Forelimb muscle (tissue), 1 donor: ENCODE measurements around the gene LRRN2. TPM values are rescaled to one million over a fixed set of nuclear protein-coding genes. Genes with fewer than 3 reads are reported as not detected.

Source experiments
- DNase-seq: peaks from one replicate; pipeline ENCODE4 v3.0.0-alpha.2; 2013; ENCODE audit warnings: low read depth
- polyA plus RNA-seq: library from polyadenylated mRNA; unstranded; fragments of 120-200 nt; gene quantifications from one replicate; pipeline ENCODE4 v1.2.1, GENCODE V29; 2013; ENCODE audit not compliant: insufficient read length

The LRRN2 gene
- polyA plus RNA-seq, 1 donor, result 6.8 TPM

DNA sequence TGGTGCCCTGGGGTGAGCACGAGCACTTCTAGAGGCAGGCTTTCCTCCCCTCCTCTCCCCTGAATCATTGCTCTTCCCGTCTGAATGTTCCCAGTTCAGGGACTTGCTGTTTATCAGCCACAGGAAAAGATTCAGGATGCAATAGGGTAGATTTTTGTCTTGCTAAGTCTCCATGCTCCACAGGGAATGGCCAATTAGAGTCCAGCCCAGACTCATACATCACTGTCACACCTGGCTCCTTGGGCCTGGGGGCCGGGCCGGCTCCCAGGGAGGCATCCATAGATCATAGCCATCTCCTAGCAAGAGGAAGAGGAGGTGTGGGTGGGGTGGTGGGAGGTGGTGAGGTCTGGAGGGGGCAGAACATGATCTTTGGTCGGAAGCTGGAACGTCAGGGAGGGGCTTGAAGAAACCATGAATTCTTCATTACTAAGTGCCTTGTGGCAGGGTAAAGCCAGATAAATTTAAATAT is 83.4 kb downstream of the LRRN2 start:
- no peak for DNase-seq

DNA sequence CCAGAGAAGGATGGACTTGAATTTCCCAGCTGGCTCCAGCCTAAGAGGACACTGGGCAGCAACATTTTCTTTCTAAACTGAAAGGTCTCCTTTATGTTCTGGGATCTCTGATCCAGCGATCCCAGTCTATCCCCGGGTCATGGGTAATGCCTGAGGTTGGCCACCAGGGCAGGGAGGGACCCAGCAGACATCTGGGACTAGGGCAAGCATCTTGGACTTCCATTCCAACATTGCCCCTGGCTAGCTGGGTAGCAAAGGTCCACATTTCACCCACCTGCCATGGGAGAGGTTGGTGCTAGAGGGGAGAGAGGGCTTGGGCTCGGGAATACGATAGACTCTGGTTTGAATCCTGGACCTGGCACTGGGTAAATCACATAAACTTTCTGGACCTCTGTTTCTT is 84.6 kb downstream of the LRRN2 start:
- no peak for DNase-seq

DNA sequence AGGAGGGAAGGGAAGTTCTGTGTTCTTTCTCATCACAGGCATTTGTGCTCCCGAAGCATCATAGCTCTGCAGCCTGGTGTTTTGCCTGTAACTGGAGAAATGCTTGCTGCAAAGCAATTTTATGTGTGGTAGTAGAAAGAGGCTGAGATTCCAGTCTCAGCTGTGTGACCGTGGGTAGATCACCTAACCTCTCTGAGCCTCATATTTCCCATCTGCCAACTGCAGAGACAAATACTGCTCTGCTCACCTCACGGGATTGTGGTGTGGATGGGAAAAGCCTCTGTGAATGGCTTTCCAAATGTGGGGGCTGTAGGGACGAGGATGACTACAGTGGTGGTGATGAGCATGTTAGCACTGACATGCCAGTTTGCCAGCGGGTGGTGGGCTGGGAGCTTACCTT is 85.3 kb downstream of the LRRN2 start:
- DNase-seq, result no peak

DNA sequence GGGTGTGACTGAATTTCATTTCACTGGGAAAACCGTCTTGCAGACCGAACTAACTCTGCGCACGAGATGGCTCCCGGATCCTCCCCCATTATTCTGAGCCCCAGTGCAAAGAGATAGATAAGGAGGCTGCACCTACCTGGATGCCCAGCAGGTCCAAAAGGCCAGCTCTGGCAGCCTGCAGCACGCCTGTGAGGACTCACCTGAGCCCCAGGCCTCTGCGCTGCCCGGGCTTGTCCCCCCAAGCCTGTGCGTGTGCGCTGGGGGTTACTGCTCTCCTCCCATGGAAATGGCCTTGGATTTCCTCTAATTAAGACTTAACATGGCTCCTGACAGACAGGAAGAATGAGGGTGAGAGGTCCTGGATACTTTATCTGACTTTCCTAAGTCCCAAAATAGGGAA is 85.9 kb downstream of the LRRN2 start:
- no peak for DNase-seq

DNA sequence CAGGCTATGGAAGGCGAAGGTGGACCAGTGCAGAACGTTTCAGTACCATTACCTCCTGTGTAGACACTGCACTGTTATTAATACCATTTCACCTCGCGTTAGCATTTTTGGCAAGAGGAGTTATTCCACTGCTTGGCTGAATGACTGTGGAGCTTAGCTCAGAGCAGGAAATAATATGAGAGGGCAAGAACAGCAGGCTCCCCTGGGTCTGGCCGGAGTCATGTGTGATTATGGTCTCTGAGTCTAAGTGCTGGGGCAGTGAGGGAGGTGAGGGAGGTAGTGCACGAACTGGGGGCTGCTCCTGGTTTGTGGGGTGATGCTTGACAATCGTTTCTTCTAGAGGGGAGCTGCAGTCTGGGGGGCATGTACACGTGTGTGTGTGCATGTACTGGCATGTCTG is 86.4 kb downstream of the LRRN2 start:
- DNase-seq, result no peak

DNA sequence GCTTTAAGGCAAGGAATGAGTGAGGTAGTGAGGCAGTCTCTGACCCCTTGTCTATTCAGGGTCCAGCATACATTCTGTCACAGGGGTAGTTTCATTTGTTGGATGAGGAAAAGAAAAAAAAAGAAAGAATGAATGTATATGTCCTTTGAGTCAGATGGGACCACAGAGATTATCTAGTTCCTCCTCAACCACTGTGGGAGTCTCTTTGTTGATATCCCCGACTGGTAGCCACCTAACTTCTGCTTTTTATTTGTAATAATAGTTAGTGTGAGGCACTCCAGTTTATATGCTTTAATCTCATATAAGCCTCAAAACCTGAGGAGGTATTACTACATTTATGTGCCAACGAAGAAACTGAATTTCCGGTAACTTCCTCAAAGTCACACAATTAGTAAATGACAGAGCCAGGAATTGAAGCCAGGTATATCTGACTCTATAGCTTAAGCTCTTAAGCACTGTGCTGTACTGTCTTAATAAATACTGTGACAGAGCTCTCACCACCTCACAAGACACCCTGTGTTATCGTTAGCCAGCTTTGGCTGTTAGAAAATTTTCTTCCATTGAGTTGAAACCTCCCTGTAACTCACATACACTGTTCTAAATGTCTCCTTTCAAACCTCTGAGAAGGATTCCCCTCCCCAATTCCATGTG is 87.1 kb downstream of the LRRN2 start:
- no peak for DNase-seq

DNA sequence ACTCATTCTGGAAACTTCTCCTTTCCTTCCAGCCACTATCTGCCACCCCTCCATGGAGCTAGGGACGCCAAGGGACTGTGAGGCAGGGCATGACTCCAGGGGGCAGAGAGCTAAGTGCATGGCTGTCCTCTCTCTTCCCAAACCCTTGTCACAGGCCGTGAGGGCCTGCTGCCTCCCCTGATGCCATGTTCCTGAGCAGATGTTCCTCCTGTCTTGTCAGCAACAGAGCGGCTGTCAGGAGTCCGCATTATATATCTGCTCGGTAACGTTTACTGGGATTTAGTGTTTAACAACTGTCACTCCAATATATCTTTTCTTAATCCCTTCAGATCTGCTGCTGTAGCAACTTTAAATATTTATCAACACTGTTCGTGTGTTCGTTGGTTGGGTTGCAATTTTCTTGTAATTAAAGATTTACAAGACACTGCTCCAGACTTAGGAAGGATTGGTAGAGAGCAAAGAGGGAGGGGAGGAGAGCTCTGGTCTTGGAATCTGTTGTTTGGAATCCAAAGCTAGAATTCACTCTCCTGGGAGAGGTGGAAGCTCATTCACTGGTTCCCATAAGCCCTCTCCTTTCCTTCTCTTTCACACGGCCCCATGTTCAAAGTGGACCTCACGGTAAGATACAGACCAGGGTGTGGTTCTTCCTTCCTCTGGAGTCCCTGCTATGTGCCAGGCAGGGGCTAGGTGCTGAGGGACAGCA is 93.1 kb downstream of the LRRN2 start:
- no peak for DNase-seq

DNA sequence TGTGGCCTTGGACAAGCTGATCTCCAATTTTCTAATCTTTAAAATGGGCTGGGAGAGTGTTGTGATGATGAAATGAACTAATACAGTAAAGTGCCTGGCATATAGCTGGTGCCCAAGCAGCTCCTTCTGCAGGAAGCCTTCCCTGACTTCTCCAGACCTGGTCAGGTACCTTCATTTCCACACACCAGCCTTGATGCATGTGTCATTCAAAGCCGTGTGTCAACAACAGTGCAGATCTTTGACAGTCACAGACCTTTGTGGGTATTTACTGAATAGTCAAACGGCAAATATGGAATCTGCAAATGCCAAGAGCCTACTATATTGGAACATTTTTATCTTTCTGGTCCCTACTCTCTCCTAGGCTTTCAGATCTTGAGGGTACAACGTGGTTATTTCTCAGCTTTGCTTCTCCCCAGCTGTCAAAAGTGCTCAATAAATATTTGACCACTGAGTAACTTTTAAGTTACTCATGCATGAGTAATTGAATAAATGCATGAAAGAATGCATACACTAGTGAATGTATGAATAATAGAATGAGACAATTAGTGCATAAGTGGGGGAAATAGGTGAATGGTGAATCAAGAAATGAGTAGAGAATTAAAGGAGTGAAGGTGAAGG is 94.0 kb downstream of the LRRN2 start:
- no peak for DNase-seq

DNA sequence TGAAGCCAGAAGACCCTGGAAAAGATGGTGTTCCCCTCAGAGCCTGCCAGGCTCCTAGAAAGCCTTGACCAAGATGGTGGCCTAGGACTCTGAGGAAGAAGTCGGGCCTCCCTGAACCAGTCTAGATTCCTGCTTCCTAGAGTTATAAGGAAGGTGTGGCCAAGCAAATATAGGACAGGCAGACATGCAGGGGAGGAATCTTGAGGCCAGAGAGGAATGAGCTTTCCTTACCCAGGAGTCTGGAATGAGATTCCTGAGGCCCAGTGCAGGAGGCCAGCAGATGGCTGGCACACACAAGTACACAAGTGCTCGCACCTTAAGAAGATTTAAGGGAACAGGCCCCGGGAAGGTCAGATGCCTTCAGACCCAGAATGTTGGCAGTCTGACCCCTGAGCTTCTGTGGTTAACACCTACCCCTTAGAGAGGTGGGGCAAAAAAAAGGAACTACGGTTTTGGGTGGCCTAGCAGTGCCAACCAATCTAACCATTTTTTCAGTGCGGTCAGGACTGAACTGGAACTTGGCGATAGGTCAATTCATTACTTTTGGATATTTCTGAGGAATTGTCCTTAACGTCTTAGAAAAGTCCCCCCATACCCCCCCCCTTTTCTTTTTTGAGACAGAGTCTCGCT is 96.0 kb downstream of the LRRN2 start:
- no peak for DNase-seq

DNA sequence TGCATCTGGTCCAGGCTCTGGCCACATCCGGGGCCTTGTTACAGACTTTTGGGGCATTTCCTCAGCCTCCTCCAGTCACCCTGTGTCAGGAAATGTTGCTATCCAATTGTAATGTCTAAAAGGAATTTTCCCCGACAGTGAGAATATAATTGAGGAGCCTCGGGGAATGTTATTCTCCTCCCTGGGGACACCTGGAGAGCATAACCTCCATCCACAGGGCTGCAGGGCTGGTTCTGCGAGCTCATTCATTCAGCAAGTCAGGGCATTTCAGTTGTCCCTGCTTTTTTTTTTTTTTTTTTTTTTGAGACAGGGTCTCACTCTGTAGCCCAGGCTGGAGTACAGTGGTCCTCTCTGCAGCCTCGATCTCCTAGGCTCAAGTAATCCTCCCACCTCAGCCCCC is 96.7 kb downstream of the LRRN2 start:
- no peak for DNase-seq

DNA sequence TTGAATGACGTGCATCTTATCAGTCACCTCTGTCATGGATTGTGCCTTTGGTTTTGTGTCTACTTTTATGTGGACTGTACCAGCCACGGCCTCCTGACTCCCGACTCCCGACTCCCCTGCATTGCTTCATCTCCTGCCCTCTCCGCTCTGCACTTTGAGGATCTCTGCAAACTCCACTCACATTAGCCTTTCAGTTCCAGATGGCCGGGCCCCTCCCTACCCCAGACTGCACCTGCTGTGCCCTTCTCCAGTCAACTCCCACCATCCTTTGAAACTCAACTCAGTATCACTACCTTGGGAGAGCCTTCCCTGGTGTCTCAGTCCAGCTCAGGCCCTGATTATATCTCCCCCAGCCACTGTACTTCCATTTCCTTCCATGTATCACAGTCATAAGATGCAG is 97.9 kb downstream of the LRRN2 start:
- no peak for DNase-seq

DNA sequence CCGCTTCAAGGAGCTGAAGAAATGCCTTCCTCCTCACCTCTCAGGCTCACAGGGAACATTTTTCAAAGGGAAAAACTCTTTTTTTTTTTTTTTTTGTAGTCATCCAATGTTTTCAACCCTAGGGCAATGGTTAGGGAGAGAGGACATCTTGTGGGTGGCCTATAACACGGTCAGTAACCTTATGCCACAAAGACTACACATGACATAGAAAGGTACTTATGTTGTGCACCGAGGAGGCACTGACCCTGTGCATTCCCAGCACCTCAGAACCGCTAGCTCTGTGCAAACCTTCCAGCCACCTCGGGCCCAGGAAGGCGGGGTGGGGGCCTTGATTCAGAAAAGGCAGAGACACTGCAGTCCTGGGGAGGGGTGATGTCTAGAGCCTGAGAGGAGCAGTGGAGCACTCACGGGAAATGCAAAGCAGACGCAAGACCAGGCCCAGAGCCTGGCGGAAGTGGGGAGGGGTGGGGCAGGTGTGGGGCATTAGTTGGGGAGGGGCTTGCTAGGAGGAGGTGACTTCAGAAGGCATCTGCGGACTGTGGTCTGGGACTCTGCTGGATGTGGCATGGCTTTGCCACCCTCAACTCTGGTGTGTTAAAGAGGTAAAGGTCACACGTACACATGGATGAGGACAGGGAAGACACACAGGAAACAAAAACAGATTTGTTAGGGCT is 100.7 kb downstream of the LRRN2 start:
- no peak for DNase-seq

DNA sequence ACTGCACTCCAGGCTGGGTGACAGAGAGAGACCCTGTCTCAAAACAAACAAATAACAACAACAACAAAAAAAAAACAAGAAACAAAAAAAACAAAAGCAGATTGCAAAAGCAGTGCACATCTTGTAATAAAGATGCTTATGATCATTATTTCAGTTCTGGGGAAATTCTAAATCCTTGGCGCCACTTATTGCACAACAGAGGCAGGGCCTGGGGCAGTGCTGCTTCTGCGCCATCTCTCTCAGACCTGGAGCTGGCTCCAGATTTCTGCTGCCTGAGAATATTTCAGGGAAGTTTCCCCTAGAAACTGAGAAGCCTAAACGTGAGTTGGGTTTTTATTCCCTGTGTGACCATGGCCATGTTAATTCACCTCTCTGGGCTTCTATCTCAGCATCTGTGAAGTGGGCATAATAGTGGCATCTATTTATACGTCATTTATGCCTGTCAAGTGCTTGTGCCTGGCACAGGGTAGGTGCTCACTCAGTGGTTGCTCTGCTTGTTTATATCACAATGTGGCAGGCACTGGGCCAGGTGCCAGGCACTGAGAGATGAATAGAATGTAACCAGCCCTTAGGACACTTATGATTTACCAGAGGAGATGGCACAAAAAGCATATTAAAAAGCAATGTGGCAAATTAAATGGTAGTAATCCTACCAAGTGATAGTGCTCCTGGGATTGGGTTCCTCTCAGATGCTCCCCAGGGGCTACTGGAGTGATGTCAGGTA is 101.5 kb downstream of the LRRN2 start:
- no peak for DNase-seq

DNA sequence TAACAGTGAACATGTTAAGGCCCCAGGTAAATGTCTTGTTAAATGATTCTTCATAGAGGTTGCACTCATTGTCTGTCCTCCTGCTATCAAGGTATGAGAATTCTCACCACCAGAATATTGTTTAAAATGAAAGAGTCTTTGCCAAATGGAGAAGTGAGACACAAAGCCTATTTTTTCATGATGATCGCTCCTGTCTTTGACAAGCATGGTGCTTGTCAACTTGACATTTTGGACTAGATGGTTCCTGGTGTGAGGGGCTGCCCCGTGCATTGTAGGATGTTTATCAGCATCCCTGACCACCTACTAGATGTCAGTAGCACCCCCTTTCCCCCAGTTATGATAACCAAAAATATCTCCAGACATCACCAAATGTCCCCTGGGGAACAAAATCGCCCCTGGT is 103.8 kb downstream of the LRRN2 start:
- DNase-seq, result no peak

DNA sequence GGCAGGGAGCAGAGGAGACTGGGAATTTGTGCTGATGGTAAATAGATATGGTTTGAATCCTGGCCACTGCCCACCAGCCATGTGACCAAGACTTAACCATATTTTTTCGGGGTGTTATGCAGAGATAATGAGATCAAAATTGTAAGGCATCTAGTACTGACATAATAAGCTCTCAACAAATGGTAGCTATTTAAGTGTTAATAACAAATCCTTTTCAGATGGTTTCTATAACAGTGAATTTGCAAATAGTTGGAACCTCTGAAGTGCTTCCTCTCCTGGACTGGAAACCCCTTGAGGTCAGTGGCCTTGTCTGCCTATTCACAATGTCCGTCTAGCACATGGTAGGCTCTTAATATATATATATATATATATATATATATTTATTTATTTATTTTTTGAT is 104.7 kb downstream of the LRRN2 start:
- DNase-seq, result no peak

DNA sequence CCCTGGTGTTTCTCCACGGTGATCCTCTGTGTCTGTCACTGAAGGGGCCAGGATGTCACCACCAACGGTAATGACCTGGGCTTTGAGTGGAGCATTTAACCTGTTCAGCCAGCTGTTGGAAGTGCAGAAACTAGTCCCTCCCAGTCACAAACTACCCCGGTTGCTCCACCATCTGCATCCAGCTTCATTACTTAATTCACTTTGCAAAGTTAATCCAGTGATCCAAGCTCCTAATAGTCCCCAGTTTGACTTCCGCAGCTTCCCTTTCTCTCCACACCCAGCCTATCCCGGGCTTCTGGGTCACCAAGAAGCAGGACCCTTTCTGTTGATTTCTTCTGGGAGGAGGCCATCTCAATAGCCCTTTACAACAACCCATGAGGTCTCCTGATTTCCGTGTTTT is 105.9 kb downstream of the LRRN2 start:
- DNase-seq, result no peak

DNA sequence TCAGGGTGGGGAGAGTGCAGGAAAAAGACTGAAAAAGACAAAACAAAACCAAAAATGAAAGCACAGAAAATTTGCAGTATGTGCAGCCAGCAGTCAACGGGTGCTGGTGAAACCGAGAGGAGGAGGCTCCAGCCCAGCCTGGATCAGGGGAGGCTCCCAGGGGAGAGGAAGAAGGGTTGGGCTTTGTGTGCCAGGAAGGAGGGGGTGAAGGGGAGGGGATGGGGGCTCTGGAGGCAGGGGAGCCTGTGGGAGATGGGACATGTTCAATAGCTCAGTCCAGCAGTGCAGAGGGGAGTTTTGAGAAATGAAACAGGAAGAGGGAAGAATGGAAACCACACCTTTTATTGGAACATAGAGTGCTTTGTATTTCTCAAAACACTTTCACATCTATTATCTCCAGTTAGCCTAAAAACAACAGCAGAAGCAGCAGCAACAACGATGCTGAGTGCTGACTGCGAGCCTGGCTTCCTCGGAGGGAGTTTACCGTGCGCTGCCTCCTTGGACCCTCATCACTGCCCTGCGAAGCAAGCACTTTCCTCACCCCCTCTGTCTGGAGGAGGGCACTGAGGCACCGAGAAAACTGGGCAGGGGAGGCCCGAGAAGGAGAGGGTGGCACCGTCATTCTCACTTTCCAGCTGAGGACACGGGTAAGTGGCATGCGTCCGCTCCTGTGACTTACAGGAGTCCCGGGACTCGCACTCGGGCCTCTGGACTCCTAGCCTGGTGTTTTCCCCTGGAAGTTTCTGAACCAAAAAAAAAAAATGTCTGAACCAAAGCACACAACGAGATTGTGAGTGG is 106.5 kb downstream of the LRRN2 start:
- peak; percentile 8 for DNase-seq

DNA sequence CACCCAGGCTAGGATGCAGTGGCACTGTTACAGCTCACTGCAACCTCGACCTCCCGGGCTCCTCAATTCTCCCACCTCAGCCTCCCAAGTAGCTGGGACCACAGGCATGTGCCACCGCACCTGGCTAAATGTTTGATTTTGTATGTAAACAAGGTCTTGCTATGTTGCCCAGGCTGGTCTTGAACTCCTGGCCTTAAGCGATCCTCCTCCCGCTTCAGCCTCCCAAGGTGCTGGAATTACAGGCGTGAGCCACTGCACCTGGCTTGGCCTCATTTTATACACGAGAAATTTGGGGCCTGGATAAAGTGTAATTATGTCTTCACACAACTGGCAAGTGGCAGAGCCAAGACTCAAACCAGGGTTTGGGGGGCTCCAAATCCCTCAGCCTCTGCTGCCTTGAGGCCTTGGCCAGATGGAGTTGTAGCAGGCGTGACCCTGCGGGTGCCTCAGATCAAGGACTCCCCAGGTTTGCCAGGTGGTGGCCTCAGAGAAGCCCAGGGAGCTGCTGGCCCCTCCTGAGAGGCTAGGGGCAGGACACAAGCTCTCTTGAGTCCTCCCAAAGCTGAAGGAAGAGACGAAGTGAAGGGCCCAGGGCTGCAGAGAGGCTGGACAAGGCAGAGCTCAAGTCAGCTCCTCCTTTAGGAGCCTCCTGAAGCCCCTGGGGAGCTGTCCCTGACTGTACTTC is 107.6 kb downstream of the LRRN2 start:
- DNase-seq, result no peak

DNA sequence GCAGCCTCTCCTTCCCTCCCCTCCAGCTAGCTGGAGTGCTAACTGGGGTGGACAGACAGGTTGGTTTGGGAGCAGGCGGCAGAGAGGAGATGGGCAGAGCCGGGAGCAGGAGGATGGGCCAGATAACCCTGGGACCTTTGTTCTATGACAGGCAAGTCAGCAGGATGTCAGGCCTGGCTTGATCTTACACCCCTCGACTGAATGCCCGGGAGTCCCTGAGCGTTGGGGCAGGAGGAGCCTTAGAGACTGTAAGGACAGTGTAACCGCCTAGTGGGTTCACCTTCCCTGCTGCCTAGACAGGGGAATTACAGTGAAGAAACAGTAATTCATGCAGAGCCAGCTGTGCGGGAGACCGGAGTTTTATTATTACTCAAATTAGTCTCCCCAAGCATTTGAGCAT is 109.1 kb downstream of the LRRN2 start:
- no peak for DNase-seq
